GM18907 (cell line): ENCODE measurements around the gene CYP26C1.

ENCODE experiments used
- ATAC-seq: cut with Tn5 transposase; IDR thresholded peaks from one replicate; pipeline ENCODE4 v1.9.1; 2021; ENCODE audit warnings: mild to moderate bottlenecking, moderate library complexity; ENCODE audit not compliant: unreplicated experiment

The CYP26C1 gene

GRCh38 chr10:93059975-93060886 lies at the start of gene CYP26C1:
TSS of gene CYP26C1 (plus strand) at chr10:93060798. CDS start at chr10:93061264, 466 bp downstream.
- ATAC-seq = no peak

- ATAC-seq = no peak
Observed at GRCh38 chr10:93015722-93016121, 44.9 kb upstream of the CYP26C1 start.

GRCh38 chr10:93023013-93023650 lies 37.5 kb upstream of the CYP26C1 start:
- no peak for ATAC-seq

GRCh38 chr10:93026072-93026471 lies 34.5 kb upstream of the CYP26C1 start:
- no peak for ATAC-seq

GRCh38 chr10:93027508-93027907 lies 33.1 kb upstream of the CYP26C1 start:
- no peak for ATAC-seq

- no peak for ATAC-seq
Observed at GRCh38 chr10:93028883-93029282, 31.7 kb upstream of the CYP26C1 start.

- no peak for ATAC-seq
Observed at GRCh38 chr10:93030409-93030808, 30.2 kb upstream of the CYP26C1 start.

- no peak for ATAC-seq
Observed at GRCh38 chr10:93032105-93032808, 28.3 kb upstream of the CYP26C1 start.

- ATAC-seq = no peak
Observed at GRCh38 chr10:93032809-93033137, 27.8 kb upstream of the CYP26C1 start.

GRCh38 chr10:93034426-93034825 lies 26.2 kb upstream of the CYP26C1 start:
- ATAC-seq = no peak

GRCh38 chr10:93039110-93039509 lies 21.5 kb upstream of the CYP26C1 start:
- ATAC-seq = no peak

- no peak for ATAC-seq
Observed at GRCh38 chr10:93039721-93040120, 20.9 kb upstream of the CYP26C1 start.

GRCh38 chr10:93054486-93054885 lies 6.1 kb upstream of the CYP26C1 start:
- ATAC-seq = no peak

GRCh38 chr10:93058139-93058538 lies 2.5 kb upstream of the CYP26C1 start:
- no peak for ATAC-seq

GRCh38 chr10:93060887-93061593 lies 442 bp downstream of the CYP26C1 start:
- ATAC-seq = no peak

- no peak for ATAC-seq
Observed at GRCh38 chr10:93061594-93062513, 1.3 kb downstream of the CYP26C1 start.

- ATAC-seq = no peak
Observed at GRCh38 chr10:93062514-93063143, 2.0 kb downstream of the CYP26C1 start.

- ATAC-seq = no peak
Observed at GRCh38 chr10:93063144-93063976, 2.8 kb downstream of the CYP26C1 start.
